Mesendoderm (in vitro differentiated cells): ENCODE data around the gene RNU2-63P. TPM values are rescaled to one million over a fixed set of nuclear protein-coding genes. Genes with fewer than 3 reads are reported as not detected.
A peak's percentile ranks its signal among the peaks of the same experiment; 100 is the strongest.

Experiments used
- DNase-seq: peaks from one replicate; pipeline ENCODE4 v3.0.0; 2013
- H2AK5ac ChIP-seq: 2 replicates; pipeline ENCODE4 v1.6.1; 2013; ENCODE audit warnings: low read length, inconsistent platforms
- H2BK120ac ChIP-seq: 2 replicates; pipeline ENCODE4 v1.6.1; 2013; ENCODE audit warnings: low read depth, mild to moderate bottlenecking, low read length, moderate library complexity, mixed read lengths
- H2BK15ac ChIP-seq: replicated peaks from 2 replicates; pipeline ENCODE4 v1.6.1; 2013; ENCODE audit warnings: low read depth, mild to moderate bottlenecking, moderate library complexity
- H2BK5ac ChIP-seq: 2 replicates; pipeline ENCODE4 v1.6.1; 2013; ENCODE audit warnings: low read length, inconsistent platforms
- H3K18ac ChIP-seq: 2 replicates; pipeline ENCODE4 v1.6.1; 2013; ENCODE audit warnings: mild to moderate bottlenecking, low read length, mixed read lengths
- H3K23ac ChIP-seq: one replicate; pipeline ENCODE4 v1.6.1; 2013; ENCODE audit warnings: low read length
- H3K27ac ChIP-seq: 2 replicates; pipeline ENCODE4 v1.5.1; 2013; ENCODE audit warnings: low read depth, mild to moderate bottlenecking, inconsistent platforms, low read length, moderate library complexity
- H3K27me3 ChIP-seq: 2 replicates; pipeline ENCODE4 v1.6.1; 2013; ENCODE audit warnings: low read length, control low read depth, mild to moderate bottlenecking, inconsistent platforms; ENCODE audit not compliant: insufficient read depth, poor library complexity
- H3K36me3 ChIP-seq: 2 replicates; pipeline ENCODE4 v1.6.1; 2013; ENCODE audit warnings: low read length, inconsistent platforms; ENCODE audit not compliant: control insufficient read depth, insufficient read depth
- H3K4ac ChIP-seq: one replicate; pipeline ENCODE4 v1.6.1; 2013; ENCODE audit warnings: low read depth, mild to moderate bottlenecking, low read length, moderate library complexity
- H3K4me1 ChIP-seq: 2 replicates; pipeline ENCODE4 v1.6.1; 2013; ENCODE audit warnings: low read depth, low read length, inconsistent platforms; ENCODE audit not compliant: control insufficient read depth
- H3K4me2 ChIP-seq: 2 replicates; pipeline ENCODE4 v1.6.1; 2013; ENCODE audit warnings: low read length
- H3K4me3 ChIP-seq: 2 replicates; pipeline ENCODE4 v1.5.1; 2013; ENCODE audit warnings: mild to moderate bottlenecking, low read length
- H3K56ac ChIP-seq: one replicate; pipeline ENCODE4 v1.6.1; 2013; ENCODE audit warnings: low read length
- H3K79me1 ChIP-seq: 2 replicates; pipeline ENCODE4 v1.6.1; 2013; ENCODE audit warnings: low read length, inconsistent platforms
- H3K79me2 ChIP-seq: 2 replicates; pipeline ENCODE4 v1.6.1; 2013; ENCODE audit warnings: mild to moderate bottlenecking, low read length; ENCODE audit not compliant: control insufficient read depth, insufficient read depth
- H3K9ac ChIP-seq: 2 replicates; pipeline ENCODE4 v1.6.1; 2013; ENCODE audit warnings: low read length, inconsistent platforms
- H4K5ac ChIP-seq: one replicate; pipeline ENCODE4 v1.6.1; 2013; ENCODE audit warnings: low read length
- H4K8ac ChIP-seq: one replicate; pipeline ENCODE4 v1.6.1; 2013; ENCODE audit warnings: low read depth, mild to moderate bottlenecking, control low read depth, low read length, moderate library complexity
- WGBS: extraction: QIAGEN DNeasy Blood & Tissue Kit; methylation state at CpG from one replicate; pipeline ENCODE4 v1.1.7; 2013; ENCODE audit warnings: low lambda C conversion rate, missing lambda C conversion rate; ENCODE audit not compliant: insufficient coverage; ENCODE audit errors: extremely low coverage; 5-methylcytosine and 5-hydroxymethylcytosine counted together
- polyA plus RNA-seq, 2 experiments: library from polyadenylated mRNA; stranded (reverse); fragments of 200-250 nt; gene quantifications; one replicate each; pipeline ENCODE4 v1.2.3, GENCODE V29; 2013

Gene RNU2-63P
- polyA plus RNA-seq (2013, experiment 1 of 2) = not detected
- not detected for polyA plus RNA-seq (2013, experiment 2 of 2)

- Histone ChIP-seq H3K18ac (peak within 1 kb of the TSS; percentile 91), H3K4me2 (peak within 1 kb of the TSS; percentile 26), H3K27me3 (no peaks in the 10 kb centered on the region), H3K79me2 (no peaks in the 10 kb centered on the region), H3K4ac (no peak within 1 kb of the TSS), H3K23ac (peak within 1 kb of the TSS; percentile 80), H3K4me3 (peak within 1 kb of the TSS; percentile 43), H2AK5ac (no peak within 1 kb of the TSS), H4K8ac (no peak within 1 kb of the TSS), H3K4me1 (peaks cover 2% of the 10 kb centered on the region), H3K36me3 (no peaks in the 10 kb centered on the region), H3K27ac (peak within 1 kb of the TSS; percentile 38), H2BK5ac (peak within 1 kb of the TSS; percentile 99), H4K5ac (no peak within 1 kb of the TSS), H3K56ac (peak within 1 kb of the TSS; percentile 85), H3K9ac (peak within 1 kb of the TSS; percentile 65), H3K79me1 (no peaks in the 10 kb centered on the region), H2BK15ac (no peak within 1 kb of the TSS), H2BK120ac (no peak within 1 kb of the TSS)
- no CpG with 5 or more reads among the region's 34 CpGs for WGBS
- peak; percentile 97 for DNase-seq
These were observed at the start of gene RNU2-63P for GRCh38 chr2:88016086-88016959. TSS of gene RNU2-63P (minus strand) at chr2:88016547.

- Histone ChIP-seq H3K9ac (no peak overlapping the region), H2AK5ac (no peak overlapping the region), H3K4ac (no peak overlapping the region), H3K23ac (no peak overlapping the region), H3K18ac (no peak overlapping the region), H3K56ac (no peak overlapping the region), H3K4me3 (no peak overlapping the region), H2BK120ac (no peak overlapping the region), H4K8ac (no peak overlapping the region), H2BK15ac (no peak overlapping the region), H3K27ac (no peak overlapping the region), H3K79me1 (no peaks in the 10 kb centered on the region), H3K4me1 (no peaks in the 10 kb centered on the region), H4K5ac (no peak overlapping the region), H3K79me2 (no peaks in the 10 kb centered on the region), H3K27me3 (no peaks in the 10 kb centered on the region), H3K4me2 (no peak overlapping the region), H3K36me3 (no peaks in the 10 kb centered on the region), H2BK5ac (no peak overlapping the region)
- no CpG with 5 or more reads among the region's 3 CpGs for WGBS
- no peak for DNase-seq
These were observed 44.9 kb upstream of the RNU2-63P start for GRCh38 chr2:88061295-88061694.

- Histone ChIP-seq H2BK120ac (no peak overlapping the region), H3K79me1 (no peaks in the 10 kb centered on the region), H3K27me3 (no peaks in the 10 kb centered on the region), H3K27ac (no peak overlapping the region), H3K4me3 (no peak overlapping the region), H2AK5ac (no peak overlapping the region), H3K56ac (no peak overlapping the region), H3K79me2 (no peaks in the 10 kb centered on the region), H3K4me1 (no peaks in the 10 kb centered on the region), H3K9ac (no peak overlapping the region), H3K18ac (no peak overlapping the region), H2BK5ac (no peak overlapping the region), H4K5ac (no peak overlapping the region), H3K36me3 (no peaks in the 10 kb centered on the region), H3K4ac (no peak overlapping the region), H4K8ac (no peak overlapping the region), H3K4me2 (no peak overlapping the region), H2BK15ac (no peak overlapping the region), H3K23ac (no peak overlapping the region)
- peak; percentile 47 for DNase-seq
- WGBS = no CpG with 5 or more reads among the region's 2 CpGs
These were observed 44.5 kb upstream of the RNU2-63P start for GRCh38 chr2:88060907-88061275.

- no peak overlapping the region for H3K9ac ChIP-seq
- no peak overlapping the region for H2BK5ac ChIP-seq
- no peak overlapping the region for H3K23ac ChIP-seq
- H3K36me3 ChIP-seq = no peaks in the 10 kb centered on the region
- no peaks in the 10 kb centered on the region for H3K79me1 ChIP-seq
- H4K8ac ChIP-seq = no peak overlapping the region
- no peaks in the 10 kb centered on the region for H3K4me1 ChIP-seq
- H3K18ac ChIP-seq = no peak overlapping the region
- peak; percentile 59 for DNase-seq
- H2AK5ac ChIP-seq = no peak overlapping the region
- H2BK120ac ChIP-seq = no peak overlapping the region
- peaks cover under 1% of the 10 kb centered on the region for H3K79me2 ChIP-seq
- WGBS = no CpG with 5 or more reads among the region's 5 CpGs
- H3K27me3 ChIP-seq = no peaks in the 10 kb centered on the region
- no peak overlapping the region for H3K4me2 ChIP-seq
- no peak overlapping the region for H2BK15ac ChIP-seq
- H3K27ac ChIP-seq = no peak overlapping the region
- no peak overlapping the region for H3K56ac ChIP-seq
- H3K4me3 ChIP-seq = no peak overlapping the region
- H4K5ac ChIP-seq = no peak overlapping the region
- no peak overlapping the region for H3K4ac ChIP-seq
These were observed 43.9 kb upstream of the RNU2-63P start for GRCh38 chr2:88059979-88060906.

- H3K4me2 ChIP-seq = no peak overlapping the region
- H2BK120ac ChIP-seq = no peak overlapping the region
These were observed 41.8 kb upstream of the RNU2-63P start for GRCh38 chr2:88058191-88058590.

More at GRCh38 chr2:88058191-88058590, 41.8 kb upstream of the RNU2-63P start:
- no peaks in the 10 kb centered on the region for H3K27me3 ChIP-seq
- no peaks in the 10 kb centered on the region for H3K36me3 ChIP-seq
- DNase-seq = no peak
- no peak overlapping the region for H4K8ac ChIP-seq
- peaks cover 6% of the 10 kb centered on the region for H3K4me1 ChIP-seq
- no peak overlapping the region for H2BK15ac ChIP-seq
- no peak overlapping the region for H2AK5ac ChIP-seq
- H3K4me3 ChIP-seq = no peak overlapping the region
- H3K56ac ChIP-seq = no peak overlapping the region
- no CpG with 5 or more reads among the region's 5 CpGs for WGBS
- H3K18ac ChIP-seq = no peak overlapping the region
- H3K79me2 ChIP-seq = peaks cover 16% of the 10 kb centered on the region
- H4K5ac ChIP-seq = no peak overlapping the region
- no peak overlapping the region for H3K27ac ChIP-seq
- H3K79me1 ChIP-seq = peaks cover 10% of the 10 kb centered on the region
- H3K4ac ChIP-seq = no peak overlapping the region
- no peak overlapping the region for H2BK5ac ChIP-seq
- H3K23ac ChIP-seq = no peak overlapping the region
- no peak overlapping the region for H3K9ac ChIP-seq
